GM23338 (cell line): Measurements from ENCODE around the gene CDCA5. TPM values are rescaled to one million over a fixed set of nuclear protein-coding genes. Genes with fewer than 3 reads are reported as not detected.

Experiments used
- ATAC-seq: fragments of 200-7000 bp; cut with Tn5 transposase; 3 replicates; pipeline ENCODE4 v1.9.1; 2020
- DNase-seq: peaks from one replicate; pipeline ENCODE4 v3.0.0-alpha.2; 2015; ENCODE audit warnings: low spot score
- H2AFZ ChIP-seq: fragments of 200-600 bp; sonication (generic); 2 replicates; pipeline ENCODE4 v1.8.0; 2016; ENCODE audit warnings: antibody characterized with exemption, mild to moderate bottlenecking, moderate library complexity
- H3F3A ChIP-seq: fragments of 200-600 bp; sonication (generic); replicated peaks from 2 replicates; pipeline ENCODE4 v1.8.0; 2017; ENCODE audit warnings: antibody characterized with exemption, mixed run types, low read depth
- H3K27ac ChIP-seq: fragments of 200-600 bp; sonication (generic); 2 replicates; pipeline ENCODE4 v1.6.1; 2016; ENCODE audit warnings: low read depth
- H3K27me3 ChIP-seq: fragments of 200-600 bp; sonication (generic); 2 replicates; pipeline ENCODE4 v1.8.0; 2016; ENCODE audit warnings: mild to moderate bottlenecking, mixed run types, moderate library complexity; ENCODE audit not compliant: insufficient read depth
- H3K36me3 ChIP-seq: fragments of 200-600 bp; sonication (generic); 2 replicates; pipeline ENCODE4 v1.8.0; 2016; ENCODE audit warnings: mild to moderate bottlenecking; ENCODE audit not compliant: insufficient read depth
- H3K4me1 ChIP-seq: fragments of 200-600 bp; sonication (generic); 2 replicates; pipeline ENCODE4 v1.8.0; 2016; ENCODE audit warnings: mild to moderate bottlenecking, moderate library complexity; ENCODE audit not compliant: insufficient read depth
- H3K4me2 ChIP-seq: fragments of 200-600 bp; sonication (generic); 2 replicates; pipeline ENCODE4 v1.7.1; 2017; ENCODE audit warnings: mixed run types
- H3K4me3 ChIP-seq: fragments of 200-600 bp; sonication (generic); 2 replicates; pipeline ENCODE4 v1.6.1; 2016; ENCODE audit warnings: mixed run types
- H3K79me2 ChIP-seq: fragments of 200-600 bp; sonication (generic); replicated peaks from 2 replicates; pipeline ENCODE4 v1.8.0; 2017; ENCODE audit warnings: mild to moderate bottlenecking; ENCODE audit not compliant: insufficient read depth
- H3K9me2 ChIP-seq: fragments of 200-600 bp; sonication (generic); 2 replicates; pipeline ENCODE4 v1.8.0; 2017; ENCODE audit not compliant: insufficient read depth
- H4K20me1 ChIP-seq: fragments of 200-600 bp; sonication (generic); replicated peaks from 2 replicates; pipeline ENCODE4 v1.8.0; 2017; ENCODE audit warnings: mild to moderate bottlenecking; ENCODE audit not compliant: insufficient read depth
- H3K27ac Mint-ChIP-seq: 2 replicates; pipeline ENCODE4 v1.8.0; 2020; ENCODE audit warnings: inconsistent platforms, mild to moderate bottlenecking, moderate library complexity, mixed read lengths
- H3K27me3 Mint-ChIP-seq: 3 replicates; pipeline ENCODE4 v1.8.0; 2022; ENCODE audit warnings: low read depth, mild to moderate bottlenecking, moderate library complexity, mixed read lengths, inconsistent platforms; ENCODE audit not compliant: insufficient read depth, poor library complexity
- H3K36me3 Mint-ChIP-seq: 3 replicates; pipeline ENCODE4 v1.8.0; 2021; ENCODE audit warnings: low read depth, mild to moderate bottlenecking, inconsistent platforms, moderate library complexity, mixed read lengths
- H3K4me1 Mint-ChIP-seq: 3 replicates; pipeline ENCODE4 v1.8.0; 2020; ENCODE audit warnings: mild to moderate bottlenecking, inconsistent platforms, mixed read lengths
- H3K4me3 Mint-ChIP-seq: 3 replicates; pipeline ENCODE4 v1.8.0; 2021; ENCODE audit warnings: moderate library complexity, mild to moderate bottlenecking, inconsistent platforms, mixed read lengths
- H3K9me3 Mint-ChIP-seq: 3 replicates; pipeline ENCODE4 v1.8.0; 2020; ENCODE audit warnings: moderate library complexity, mild to moderate bottlenecking, inconsistent platforms, mixed read lengths
- CREB1 ChIP-seq: fragments of 250-450 bp; sonication (Bioruptor Pico); IDR thresholded peaks from 2 replicates; pipeline ENCODE4 v1.5.0; 2020; ENCODE audit warnings: low read depth, mild to moderate bottlenecking, moderate library complexity
- EZH2 ChIP-seq: fragments of 200-600 bp; sonication (generic); IDR thresholded peaks from one replicate; pipeline ENCODE4 v1.8.0; 2017; ENCODE audit warnings: antibody characterized with exemption, mild to moderate bottlenecking, low read depth; ENCODE audit not compliant: unreplicated experiment
- EZH2phosphoT487 ChIP-seq: fragments of 200-600 bp; sonication (generic); IDR thresholded peaks from one replicate; pipeline ENCODE4 v1.8.1; 2018; ENCODE audit warnings: antibody characterized with exemption; ENCODE audit not compliant: unreplicated experiment
- POLR2AphosphoS5 ChIP-seq: IDR thresholded peaks from 2 replicates; pipeline ENCODE4 v1.6.1; 2016; ENCODE audit warnings: antibody characterized with exemption, low read depth
- ZNF462 ChIP-seq: fragments of 250-450 bp; sonication (Bioruptor Pico); IDR thresholded peaks from 2 replicates; pipeline ENCODE4 v1.5.0; 2020; ENCODE audit warnings: mild to moderate bottlenecking, moderate library complexity
- long read RNA-seq: library from polyadenylated mRNA; unstranded; transcript quantifications from one replicate; pipeline ENCODE4 v2.0.0, GENCODE V29; 2020; ENCODE audit not compliant: unreplicated experiment
- polyA plus RNA-seq: library from polyadenylated mRNA; unstranded; fragments of >200 nt; fragmentation: Nextera tagmentation; extraction: Ambion mirVana; gene quantifications from 2 replicates; pipeline ENCODE4 v1.2.1, GENCODE V29; 2016
- total RNA-seq: library from RNA; depleted of rRNA; stranded (reverse); fragments of >200 nt; shearing (Covaris generic); gene quantifications from 2 replicates; pipeline ENCODE4 v1.2.3, GENCODE V29; 2014; rRNA removed
- TF ChIP-seq, protein P1 (sequence below): IDR thresholded peaks from 2 replicates; pipeline ENCODE4 v1.6.1; 2016; ENCODE audit warnings: antibody characterized with exemption
- TF ChIP-seq, protein P2 (sequence below): IDR thresholded peaks from one replicate; pipeline ENCODE4 v1.6.1; 2018; ENCODE audit warnings: antibody characterized with exemption; ENCODE audit not compliant: unreplicated experiment
- TF ChIP-seq, protein P3 (sequence below), 2 experiments: fragments of 200-600 bp in 1 of 2; sonication (generic) in 1 of 2; conservative IDR thresholded peaks; 2 replicates each; pipeline versions ENCODE4 v1.5.1 to v1.6.1; 2016 to 2017; ENCODE audit warnings: antibody characterized with exemption in 2 of 2, low read depth in 2 of 2, mild to moderate bottlenecking in 2 of 2, moderate library complexity in 1 of 2

The CDCA5 gene, protein sequence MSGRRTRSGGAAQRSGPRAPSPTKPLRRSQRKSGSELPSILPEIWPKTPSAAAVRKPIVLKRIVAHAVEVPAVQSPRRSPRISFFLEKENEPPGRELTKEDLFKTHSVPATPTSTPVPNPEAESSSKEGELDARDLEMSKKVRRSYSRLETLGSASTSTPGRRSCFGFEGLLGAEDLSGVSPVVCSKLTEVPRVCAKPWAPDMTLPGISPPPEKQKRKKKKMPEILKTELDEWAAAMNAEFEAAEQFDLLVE
- total RNA-seq (63.3 and 70.9 TPM in 2 replicates), polyA plus RNA-seq (53.3 and 64.9 TPM in 2 replicates)
- long read RNA-seq, transcript CDCA5-201 (6 exons, 2,587 nt) = major isoform, 58 of 74 reads
- long read RNA-seq, partial matches to known transcripts = 7 of 74 reads
- long read RNA-seq, other reads (novel, unspliced or antisense) = 3 of 74 reads

GRCh38 chr11:65083834-65084597 is at the start of gene CDCA5, which contains the start of gene ZFPL1:
Gene CDCA5, minus strand, starts transcription at chr11:65084040. Its CDS starts 62 bp downstream, at chr11:65083978.
Gene ZFPL1, plus strand, starts transcription at chr11:65084222. Its CDS starts 477 bp downstream, at chr11:65084699.
- TF ChIP-seq EZH2phosphoT487 = no peak
- TF ChIP-seq EZH2 = no peak
- TF ChIP-seq, protein P1, sequence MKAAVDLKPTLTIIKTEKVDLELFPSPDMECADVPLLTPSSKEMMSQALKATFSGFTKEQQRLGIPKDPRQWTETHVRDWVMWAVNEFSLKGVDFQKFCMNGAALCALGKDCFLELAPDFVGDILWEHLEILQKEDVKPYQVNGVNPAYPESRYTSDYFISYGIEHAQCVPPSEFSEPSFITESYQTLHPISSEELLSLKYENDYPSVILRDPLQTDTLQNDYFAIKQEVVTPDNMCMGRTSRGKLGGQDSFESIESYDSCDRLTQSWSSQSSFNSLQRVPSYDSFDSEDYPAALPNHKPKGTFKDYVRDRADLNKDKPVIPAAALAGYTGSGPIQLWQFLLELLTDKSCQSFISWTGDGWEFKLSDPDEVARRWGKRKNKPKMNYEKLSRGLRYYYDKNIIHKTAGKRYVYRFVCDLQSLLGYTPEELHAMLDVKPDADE = peak; percentile 55
- TF ChIP-seq, protein P2, sequence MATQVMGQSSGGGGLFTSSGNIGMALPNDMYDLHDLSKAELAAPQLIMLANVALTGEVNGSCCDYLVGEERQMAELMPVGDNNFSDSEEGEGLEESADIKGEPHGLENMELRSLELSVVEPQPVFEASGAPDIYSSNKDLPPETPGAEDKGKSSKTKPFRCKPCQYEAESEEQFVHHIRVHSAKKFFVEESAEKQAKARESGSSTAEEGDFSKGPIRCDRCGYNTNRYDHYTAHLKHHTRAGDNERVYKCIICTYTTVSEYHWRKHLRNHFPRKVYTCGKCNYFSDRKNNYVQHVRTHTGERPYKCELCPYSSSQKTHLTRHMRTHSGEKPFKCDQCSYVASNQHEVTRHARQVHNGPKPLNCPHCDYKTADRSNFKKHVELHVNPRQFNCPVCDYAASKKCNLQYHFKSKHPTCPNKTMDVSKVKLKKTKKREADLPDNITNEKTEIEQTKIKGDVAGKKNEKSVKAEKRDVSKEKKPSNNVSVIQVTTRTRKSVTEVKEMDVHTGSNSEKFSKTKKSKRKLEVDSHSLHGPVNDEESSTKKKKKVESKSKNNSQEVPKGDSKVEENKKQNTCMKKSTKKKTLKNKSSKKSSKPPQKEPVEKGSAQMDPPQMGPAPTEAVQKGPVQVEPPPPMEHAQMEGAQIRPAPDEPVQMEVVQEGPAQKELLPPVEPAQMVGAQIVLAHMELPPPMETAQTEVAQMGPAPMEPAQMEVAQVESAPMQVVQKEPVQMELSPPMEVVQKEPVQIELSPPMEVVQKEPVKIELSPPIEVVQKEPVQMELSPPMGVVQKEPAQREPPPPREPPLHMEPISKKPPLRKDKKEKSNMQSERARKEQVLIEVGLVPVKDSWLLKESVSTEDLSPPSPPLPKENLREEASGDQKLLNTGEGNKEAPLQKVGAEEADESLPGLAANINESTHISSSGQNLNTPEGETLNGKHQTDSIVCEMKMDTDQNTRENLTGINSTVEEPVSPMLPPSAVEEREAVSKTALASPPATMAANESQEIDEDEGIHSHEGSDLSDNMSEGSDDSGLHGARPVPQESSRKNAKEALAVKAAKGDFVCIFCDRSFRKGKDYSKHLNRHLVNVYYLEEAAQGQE = no peak
- no peak for TF ChIP-seq ZNF462 (CRISPR knock-in tag)
- TF ChIP-seq, protein P3, sequence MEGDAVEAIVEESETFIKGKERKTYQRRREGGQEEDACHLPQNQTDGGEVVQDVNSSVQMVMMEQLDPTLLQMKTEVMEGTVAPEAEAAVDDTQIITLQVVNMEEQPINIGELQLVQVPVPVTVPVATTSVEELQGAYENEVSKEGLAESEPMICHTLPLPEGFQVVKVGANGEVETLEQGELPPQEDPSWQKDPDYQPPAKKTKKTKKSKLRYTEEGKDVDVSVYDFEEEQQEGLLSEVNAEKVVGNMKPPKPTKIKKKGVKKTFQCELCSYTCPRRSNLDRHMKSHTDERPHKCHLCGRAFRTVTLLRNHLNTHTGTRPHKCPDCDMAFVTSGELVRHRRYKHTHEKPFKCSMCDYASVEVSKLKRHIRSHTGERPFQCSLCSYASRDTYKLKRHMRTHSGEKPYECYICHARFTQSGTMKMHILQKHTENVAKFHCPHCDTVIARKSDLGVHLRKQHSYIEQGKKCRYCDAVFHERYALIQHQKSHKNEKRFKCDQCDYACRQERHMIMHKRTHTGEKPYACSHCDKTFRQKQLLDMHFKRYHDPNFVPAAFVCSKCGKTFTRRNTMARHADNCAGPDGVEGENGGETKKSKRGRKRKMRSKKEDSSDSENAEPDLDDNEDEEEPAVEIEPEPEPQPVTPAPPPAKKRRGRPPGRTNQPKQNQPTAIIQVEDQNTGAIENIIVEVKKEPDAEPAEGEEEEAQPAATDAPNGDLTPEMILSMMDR (conservative IDR thresholded peaks at IDR 0.05; ENCODE audit: low read depth in 2 of 2) = no peak
- TF ChIP-seq CREB1 (CRISPR knock-in tag) = peak; percentile 99
- TF ChIP-seq POLR2AphosphoS5 = peak; percentile 86
- peaks cover 46% of the 10 kb centered on the region for H3K79me2 ChIP-seq
- H3F3A ChIP-seq = peaks cover 23% of the 10 kb centered on the region; the same call in 1 of the 2 replicates
- no peaks in the 10 kb centered on the region for H3K27me3 ChIP-seq
- H3K4me3 ChIP-seq = peak within 1 kb of the TSS; percentile 93
- Mint-ChIP-seq H3K27me3 (peaks cover 8% of the 10 kb centered on the region), H3K4me1 (peaks cover 20% of the 10 kb centered on the region), H3K9me3 (no peaks in the 10 kb centered on the region; the same call in 2 of the 3 replicates), H3K27ac (peak within 1 kb of the TSS; percentile 99), H3K4me3 (peak within 1 kb of the TSS; percentile 100), H3K36me3 (peaks cover 38% of the 10 kb centered on the region)
- peaks cover 9% of the 10 kb centered on the region for H3K36me3 ChIP-seq
- peak; percentile 97 for DNase-seq
- peak within 1 kb of the TSS; percentile 91 for H2AFZ ChIP-seq
- H3K4me2 ChIP-seq = peak within 1 kb of the TSS; percentile 96
- ATAC-seq = peak; percentile 83
- no peaks in the 10 kb centered on the region for H3K9me2 ChIP-seq
- peaks cover 8% of the 10 kb centered on the region; the same call in 1 of the 2 replicates for H3K4me1 ChIP-seq
- H4K20me1 ChIP-seq = peaks cover 30% of the 10 kb centered on the region
- H3K27ac ChIP-seq = peak within 1 kb of the TSS; percentile 96
